Anterior cingulate cortex (tissue), 58 donors: ENCODE measurements around the gene OR52I2.
A peak's percentile ranks its signal among the peaks of the same experiment; 100 is the strongest.

ENCODE experiments used
- DNase-seq, 58 donors: peaks; one replicate each; lab custom pipeline; 2025; lab: John Stamatoyannopoulos, UW

Gene OR52I2

DNA sequence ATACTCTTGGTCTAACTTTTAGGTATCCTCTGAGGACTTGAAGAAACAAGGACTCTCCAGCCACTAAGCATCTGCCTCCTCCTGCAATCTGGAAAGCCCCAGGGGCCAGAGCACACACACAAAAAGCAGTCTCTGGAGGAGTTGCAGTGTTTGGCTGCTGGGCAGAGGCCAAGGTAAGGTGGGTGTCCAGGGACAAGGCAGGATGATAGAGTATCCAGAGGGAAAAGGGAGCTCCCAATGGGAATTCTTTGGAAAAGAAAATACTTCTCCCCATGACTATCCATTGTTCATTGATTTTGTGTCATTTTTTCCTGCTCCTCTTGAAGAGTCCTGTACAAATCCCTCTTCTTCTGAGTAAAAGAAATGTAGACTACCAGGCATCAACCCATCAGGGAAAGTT is at the start of gene OR52I2:
TSS of gene OR52I2 (plus strand) at position 301 of the 400 bp plus-strand sequence.
- no peak for DNase-seq

DNA sequence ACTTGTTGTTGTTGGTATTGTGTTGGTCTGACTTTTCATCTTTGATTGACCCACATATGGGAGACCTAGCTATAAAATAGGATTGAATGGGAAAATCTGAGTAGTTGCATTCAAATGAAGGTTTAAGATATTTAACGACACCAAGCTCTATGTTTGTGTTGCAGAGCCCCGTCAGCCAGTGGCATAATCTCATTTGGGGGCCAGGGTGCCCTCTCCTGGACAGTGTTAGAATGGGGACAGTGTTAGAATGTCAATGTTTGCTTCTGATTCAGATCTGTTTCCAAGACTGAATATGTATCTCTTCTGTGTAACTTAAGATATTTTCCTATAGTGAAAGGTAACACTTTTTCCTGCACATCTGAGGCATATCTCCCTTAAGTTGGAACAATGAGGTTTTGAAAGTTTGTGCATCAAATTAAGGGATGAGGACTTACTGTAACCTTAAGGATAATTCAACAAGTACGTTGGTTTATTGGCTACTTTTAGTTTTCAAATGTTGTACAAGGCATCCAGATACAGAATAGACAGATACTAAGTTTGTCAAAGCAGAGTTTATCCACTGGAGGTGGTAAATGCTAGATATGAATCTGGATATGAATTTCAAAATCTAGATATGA is 41.8 kb upstream of the OR52I2 start:
- peak in 28 of 58 donors; percentile 0 to 75 (median 4) for DNase-seq

DNA sequence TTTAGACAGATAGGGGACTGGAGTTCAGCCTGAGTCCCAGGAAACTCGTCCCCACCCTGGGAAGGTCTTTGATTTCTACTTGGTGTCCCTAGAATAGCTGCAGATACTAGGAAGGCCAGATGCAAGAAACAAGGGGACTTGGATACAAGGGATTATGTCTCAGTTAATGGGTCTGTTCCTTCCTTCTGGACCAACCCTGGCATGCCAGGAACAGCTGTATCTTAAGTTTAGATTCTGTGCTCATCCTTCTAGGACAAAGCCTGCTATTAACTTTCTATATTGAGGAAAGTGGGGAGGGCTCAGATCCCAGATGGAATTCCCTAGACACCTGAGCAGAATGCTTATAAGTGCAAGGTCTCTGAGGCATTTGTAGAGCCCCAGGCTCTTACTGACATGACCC is 40.5 kb upstream of the OR52I2 start:
- DNase-seq = no peak

DNA sequence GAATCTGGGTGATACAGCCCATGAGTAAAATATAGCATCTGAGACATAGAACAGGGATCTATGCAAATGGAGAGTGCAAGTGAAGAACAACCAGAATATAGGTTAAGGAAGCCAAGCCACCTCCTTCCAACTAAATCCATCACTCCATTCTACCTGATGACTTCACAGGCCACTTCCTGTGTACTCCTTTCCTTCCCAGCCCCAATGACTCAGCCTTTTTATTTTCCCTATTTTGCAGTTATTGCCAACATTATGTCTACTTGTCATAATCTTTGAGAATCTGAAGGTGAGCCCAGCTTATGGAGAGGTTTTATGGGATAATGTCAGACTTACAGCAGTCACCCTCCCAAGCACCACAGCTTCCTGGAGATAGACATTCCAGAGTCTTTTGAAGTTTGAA is 38.0 kb upstream of the OR52I2 start:
- DNase-seq = no peak

DNA sequence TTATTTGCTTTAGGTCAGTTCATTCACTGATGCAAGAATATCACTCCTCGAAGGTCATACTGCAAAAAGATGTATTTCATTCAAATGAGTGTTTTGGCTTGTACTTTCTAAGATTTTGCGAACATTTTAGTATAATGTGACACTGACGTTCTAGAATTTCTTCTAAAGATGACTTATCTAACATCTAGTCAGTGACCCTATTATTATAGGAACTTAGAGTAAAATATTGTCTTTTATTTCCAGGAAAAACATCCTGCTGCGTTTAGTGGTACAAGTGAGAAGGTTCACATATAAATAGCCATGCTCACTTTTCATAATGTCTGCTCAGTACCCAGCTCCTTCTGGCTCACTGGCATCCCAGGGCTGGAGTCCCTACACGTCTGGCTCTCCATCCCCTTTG is 36.7 kb upstream of the OR52I2 start, which contains the start of gene OR52M1:
TSS of gene OR52M1 (plus strand) at position 301 of the 400 bp plus-strand sequence. CDS start at position 301, 0 bp downstream.
- no peak for DNase-seq

DNA sequence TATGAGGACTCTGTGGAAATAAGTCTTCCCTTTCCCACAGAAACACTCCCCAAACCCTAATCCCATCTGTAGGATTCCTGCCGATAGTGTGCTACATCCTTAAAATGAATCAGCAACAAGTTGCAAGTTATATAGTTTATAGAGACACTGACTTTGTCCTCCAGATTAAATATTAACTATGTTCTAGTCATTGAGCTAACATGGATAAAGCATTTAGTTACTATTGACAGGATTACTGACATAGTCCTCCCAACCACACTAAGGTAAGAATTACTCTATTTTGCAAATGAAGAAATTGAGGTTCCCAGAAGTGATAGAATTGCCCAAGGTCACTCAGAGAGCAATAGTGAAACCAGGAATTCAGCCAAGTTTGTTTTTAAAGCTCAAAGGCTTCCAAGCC is 34.7 kb upstream of the OR52I2 start:
- DNase-seq = no peak

DNA sequence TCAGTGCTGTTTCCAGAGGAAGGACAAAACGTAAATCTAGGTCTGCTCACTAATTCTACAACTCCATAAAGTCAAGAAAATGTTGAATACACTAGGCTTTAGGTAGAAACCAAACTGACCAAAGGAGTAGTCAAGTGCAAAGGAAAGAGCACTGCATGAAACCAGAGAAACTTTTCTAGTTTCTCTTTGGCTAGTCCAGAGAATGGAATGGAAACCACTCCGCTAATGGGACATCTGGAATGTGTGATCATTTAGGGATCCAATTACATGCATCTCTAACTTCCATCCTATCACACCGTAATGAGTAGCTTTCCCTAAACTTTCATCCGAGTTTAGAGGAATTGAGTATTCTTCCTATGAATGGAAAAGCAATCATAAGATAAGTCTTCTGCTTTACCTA is 34.1 kb upstream of the OR52I2 start:
- DNase-seq = no peak

DNA sequence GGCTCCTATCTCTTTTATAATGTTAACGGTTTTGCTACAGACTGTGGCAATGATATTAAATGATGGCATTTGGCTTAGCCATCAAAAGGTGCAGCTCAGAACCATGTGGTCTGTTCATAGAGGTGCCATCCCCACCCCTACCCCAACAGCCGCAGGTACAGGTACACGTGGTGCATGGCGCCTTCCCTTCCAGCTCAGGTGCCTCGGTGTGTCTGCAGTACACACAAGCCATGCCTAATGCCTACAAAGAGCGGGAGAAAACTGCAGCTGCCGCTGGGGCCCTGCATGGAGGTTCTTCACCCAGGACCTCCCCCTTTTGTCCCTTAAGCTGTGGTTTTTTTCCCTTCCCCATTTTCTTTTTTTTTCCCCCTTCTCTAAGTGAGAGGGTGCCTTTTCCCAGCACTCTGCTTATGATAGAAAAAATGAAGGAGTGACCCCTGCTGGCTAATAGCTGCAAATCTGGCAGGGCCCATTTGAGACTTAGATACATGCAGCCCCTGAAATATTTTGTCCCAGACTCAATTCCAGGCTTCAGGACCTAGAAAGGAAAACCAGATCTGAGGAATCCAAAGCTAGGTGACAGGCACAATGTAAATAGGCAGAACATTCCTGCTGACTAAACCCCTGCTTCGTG is 30.1 kb upstream of the OR52I2 start:
- DNase-seq = no peak

DNA sequence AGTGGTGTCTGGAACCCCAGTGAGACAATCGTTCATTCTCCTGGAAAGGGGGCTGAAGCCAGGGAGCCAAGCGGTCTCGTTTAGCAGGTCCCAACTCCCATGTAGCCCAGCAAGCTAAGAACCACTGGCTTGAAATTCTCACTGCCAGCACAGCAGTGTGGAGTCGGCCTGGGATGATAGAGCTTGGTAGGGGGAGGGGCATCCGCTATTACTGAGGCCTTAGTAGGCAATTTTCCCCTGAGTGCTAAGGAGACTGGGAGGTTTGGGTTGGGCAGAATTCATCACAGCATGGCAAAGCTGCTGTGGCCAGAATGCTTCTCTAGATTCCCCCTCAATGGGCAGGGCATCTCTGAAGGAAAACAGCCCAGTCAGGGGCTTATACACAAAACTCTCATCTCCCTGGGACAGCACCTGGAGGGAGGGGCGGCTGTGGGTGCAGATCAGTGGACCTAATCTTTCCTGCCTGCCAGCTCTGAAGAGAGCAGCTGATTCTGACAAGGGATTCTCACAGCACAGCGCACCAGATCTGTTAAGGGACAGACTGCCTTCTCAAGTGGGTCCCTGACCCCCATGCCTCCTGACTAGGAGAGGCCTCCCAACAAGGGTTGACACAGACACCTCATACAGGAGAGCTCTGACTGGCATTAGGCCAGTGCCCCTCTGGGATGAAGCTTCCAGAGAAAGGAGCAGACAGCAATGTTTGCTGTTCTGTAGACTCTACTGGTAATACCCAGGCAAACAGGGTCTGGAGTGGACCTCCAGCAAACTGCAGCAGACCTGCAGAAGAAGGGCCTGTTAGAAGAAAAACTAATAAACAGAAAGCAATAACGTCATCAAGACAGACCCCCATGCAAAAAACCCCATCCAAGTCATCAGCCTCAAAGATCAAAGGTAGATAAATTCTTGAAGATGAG is 21.8 kb upstream of the OR52I2 start:
- DNase-seq = no peak

DNA sequence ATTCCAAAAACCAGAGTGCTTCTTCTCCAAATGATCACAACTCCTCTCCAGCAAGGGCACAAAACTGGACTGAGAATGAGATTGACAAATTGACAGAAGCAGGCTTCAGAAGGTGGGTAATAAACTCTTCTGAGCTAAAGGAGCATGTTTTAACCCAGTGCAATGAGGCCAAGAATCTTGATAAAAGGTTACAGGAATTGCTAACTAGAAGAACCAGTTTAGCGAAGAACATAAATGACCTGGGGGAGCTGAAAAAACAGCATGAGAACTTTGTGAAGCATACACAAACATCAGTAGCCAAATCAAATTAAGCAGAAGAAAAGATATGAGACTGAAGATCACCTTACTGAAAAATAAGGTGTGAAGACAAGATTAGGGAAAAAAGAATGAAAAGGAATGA is 21.1 kb upstream of the OR52I2 start:
- DNase-seq = no peak

DNA sequence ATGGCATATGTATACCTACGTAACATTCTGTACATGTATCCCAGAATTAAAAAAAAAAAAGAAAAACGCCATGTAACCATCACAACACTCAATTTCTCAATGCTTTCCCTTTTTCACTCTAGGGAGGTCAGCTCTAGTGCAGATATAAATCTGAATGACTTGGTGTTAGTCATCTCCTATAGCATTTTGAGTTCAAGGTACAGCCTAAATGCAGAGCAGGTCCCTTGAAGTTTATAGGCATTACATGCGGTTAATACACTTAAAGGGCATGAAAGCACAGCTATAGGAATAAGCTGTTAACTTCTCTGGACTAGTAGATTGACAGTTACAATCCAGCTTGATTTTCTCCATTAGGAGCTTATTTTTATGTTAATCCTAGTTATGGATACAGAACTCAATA is 16.2 kb upstream of the OR52I2 start:
- no peak for DNase-seq

DNA sequence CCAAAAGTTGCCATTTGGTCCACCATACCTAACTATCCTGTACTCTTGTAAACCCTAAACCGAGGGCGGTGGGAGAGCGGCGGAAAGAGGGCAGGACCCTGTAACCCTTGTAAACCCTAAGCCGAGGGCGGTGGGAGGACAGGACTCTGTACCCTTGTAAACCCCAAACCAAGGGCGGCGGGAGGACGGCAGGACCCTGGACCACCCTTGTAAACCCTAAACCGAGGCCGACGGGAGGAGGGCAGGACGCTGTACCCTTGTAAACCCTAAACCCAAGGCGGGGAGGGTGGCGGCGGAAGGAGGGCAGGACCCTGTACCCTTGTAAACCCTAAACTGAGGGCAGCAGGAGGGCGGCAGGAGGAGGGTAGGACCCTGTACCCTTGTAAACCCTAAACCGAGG is 12.5 kb upstream of the OR52I2 start:
- no peak for DNase-seq

DNA sequence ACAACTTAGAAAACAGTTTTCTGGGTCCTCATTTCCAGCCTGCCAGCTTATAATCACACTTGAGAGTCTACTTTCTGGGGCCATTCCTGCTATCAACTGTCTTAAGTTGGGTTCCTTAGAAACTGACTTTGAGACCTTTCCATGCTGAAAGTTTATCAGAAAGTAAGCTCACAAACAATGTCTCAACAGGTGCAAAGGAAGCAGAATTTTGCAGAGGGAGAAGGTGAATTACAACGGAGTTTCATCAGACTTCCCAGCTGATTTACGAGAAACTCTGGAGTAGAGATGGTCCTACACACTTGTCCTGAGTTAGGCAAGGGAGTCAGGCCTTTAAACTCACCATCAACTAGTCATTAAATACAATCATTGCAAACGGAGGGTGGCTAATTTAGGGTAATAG is 4.7 kb upstream of the OR52I2 start:
- no peak for DNase-seq

DNA sequence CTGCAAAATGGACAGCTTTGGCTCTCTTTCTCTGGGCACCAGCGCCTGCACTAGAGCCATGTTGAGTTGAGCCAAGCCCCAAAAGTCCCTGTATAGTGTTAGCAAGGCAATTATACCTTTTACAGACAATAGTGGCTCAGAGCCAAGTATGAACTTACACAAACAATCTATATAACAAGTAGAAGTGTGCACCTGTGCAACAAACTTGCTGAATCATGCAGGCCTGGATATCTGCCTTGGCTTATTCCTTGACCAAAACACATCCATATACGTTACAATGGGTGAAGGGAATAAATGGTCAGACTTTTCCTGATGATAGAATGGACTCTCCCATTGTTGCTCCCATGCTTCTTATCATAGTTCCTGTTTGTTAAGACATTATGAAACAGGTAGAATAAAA is 3.8 kb upstream of the OR52I2 start:
- DNase-seq = no peak

DNA sequence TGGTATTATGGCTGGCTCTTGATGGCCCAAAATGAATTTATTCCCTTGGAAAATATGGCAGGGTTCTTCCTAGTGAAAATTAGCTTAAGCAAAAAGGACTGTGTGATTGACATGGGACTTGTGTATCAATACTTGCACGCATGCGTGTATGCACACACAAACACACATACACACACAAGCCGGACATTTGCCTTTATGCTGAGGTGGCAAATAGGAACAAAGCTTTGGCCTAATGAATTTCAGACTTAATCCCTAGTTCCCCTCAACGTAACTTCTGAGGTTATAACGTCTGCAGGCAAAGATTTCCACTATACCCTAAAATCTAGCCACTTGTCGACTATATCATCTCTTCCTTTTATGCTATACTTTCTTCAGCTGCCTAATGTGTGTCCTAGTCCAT is 2.9 kb upstream of the OR52I2 start:
- no peak for DNase-seq

DNA sequence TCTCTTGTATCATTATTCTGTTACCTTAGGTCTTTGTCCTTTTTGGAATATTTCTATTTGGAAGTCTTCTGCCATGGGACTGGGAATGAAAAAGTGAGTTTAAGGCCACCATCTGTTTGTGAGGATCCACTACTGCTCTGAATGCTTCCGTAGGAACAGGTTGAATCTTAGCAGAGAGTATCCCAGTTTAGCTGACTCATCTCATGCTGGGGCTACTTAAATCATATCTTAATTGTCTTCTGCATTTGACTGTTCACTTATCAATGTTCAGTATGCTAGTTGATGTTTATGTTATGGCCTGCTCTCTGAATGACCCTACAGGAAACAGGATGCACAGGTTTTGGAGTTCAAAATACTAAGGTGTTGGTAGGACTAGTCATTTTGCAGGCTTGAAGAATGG is 1.4 kb upstream of the OR52I2 start:
- no peak for DNase-seq

DNA sequence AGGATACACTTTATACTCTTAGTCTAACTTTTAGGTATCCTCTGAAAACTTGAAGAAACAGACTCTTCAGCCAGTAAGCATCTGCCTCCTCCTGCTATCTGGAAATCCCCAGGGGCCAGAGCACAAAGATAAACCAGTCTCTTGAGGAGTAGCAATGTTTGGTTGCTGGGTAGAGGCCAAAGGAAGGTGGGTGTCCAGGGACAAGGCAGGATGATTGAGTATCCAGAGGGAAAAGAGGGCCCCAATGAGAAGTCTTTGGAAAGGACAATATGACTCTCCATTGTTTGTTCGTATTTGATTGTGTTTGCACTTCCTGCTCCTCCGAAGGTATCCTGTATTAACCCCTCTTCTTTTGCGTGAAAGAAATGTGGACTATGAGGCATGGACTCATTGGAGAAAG is 7.5 kb downstream of the OR52I2 start:
- DNase-seq = no peak

DNA sequence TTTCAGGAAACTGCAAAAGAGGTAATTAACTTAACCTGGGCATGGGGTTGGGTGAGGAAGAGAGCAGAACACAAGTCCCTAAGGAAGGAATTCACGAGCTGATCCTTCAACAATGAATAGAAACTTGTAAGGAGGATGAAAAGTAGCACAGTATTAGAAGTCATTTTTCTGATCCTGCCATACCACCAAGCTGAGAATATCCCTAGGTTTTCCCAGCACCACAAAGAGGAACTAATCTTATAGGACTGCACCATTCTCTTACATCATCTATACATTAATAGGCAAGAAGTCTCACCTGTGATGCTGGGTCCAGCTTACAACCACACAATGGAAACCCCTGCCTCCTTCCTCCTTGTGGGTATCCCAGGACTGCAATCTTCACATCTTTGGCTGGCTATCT is 12.2 kb downstream of the OR52I2 start, which contains the start of gene OR52I1:
TSS of gene OR52I1 (plus strand) at position 301 of the 400 bp plus-strand sequence. CDS start at position 301, 0 bp downstream.
- DNase-seq = no peak

DNA sequence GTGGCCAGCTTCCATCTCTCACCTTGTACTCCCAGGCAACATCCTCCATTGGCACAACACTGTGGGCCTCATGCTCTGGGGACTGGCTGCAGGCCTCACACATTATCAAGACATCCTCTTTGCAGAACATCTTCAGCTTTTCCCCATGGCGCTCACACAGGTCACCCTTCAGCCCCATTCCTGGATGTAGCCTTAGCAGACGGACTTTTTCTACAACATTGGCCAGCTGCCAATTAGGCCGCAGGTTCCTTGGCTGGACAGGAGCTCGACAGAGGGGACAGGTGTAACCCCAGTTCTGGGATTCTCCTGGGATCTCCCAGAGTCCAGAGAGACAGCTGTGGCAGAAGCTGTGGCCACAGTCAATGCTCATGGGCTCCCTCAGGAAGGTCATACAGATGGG is 23.5 kb downstream of the OR52I2 start:
- no peak for DNase-seq

DNA sequence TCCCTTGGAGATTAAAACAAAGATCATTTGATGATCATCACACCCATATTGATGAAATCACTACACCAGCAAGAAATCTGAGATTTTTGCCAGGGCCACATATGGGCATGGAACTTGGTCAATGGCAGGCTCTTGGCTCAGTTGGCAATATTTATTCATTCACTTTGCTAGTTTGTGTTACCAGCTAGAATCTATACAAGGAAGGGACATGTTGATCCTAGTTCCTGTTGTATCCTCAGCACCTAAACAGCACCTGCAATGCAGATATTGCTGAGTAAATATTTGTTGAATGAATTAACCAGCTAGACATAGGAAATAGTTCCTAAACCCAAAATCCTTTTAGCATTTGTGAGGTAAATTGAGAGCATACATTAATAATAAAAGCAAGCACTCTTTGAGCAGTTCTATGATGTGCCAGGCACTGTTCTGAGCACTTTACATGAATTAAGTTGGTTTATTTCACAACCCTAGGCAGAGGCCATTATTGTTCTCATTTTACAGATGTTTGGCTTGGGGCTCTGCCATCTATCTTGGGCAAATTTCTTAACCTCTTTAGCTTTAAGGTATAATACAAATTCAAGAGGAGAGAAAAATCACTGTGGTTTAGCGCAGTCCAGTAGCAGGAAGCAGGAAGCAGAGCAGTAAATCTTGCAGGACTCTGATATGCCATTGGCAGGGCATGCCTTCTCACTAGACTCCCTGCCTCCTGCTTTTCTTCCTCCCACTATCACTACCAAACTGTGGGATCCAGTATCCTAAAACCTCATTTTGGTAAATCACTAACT is 24.9 kb downstream of the OR52I2 start:
- DNase-seq = no peak

DNA sequence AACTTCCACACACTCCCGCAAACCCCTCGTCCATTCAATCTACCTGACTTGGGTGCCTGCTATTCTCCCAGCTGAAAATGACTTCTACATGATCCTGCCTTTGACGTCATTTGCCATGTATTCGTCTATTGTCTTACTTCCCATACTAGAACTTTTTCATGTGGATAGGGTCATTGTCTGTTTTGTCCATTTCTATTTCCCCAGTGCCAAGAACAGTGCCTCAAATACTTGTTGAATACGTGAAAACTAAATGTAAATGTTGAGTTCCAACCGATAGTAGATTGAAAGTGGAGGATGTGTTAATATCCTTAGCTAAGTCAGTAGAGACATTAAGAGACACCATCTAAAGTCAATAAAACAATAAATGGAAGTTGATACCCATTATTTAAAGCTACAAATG is 25.6 kb downstream of the OR52I2 start:
- DNase-seq = no peak
